Kidney tubule cell (primary cell): ENCODE data around the gene PFKFB2.

Source experiments
- DNase-seq: peaks from one replicate; pipeline ENCODE4 v3.0.0-alpha.2; 2018; ENCODE audit warnings: low spot score

Gene PFKFB2

DNA sequence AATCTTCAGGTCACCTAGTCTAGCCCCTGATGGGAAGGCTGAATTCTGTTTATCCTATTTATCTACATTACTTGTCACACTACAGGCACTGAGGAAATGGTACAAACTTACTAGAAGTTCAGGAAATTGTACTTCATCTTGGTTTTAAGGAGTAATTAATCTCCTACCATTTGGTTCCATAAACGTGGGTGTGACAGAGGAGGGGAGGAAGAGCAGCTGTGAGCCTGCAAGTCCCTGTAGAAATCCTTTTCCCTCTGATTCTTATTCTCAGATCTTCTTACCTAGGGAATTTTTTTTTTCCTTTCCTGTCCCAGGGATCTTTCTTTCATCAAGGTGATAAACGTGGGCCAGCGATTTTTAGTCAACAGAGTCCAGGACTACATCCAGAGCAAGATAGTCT, 14.1 kb downstream of the PFKFB2 start:
- DNase-seq = no peak

DNA sequence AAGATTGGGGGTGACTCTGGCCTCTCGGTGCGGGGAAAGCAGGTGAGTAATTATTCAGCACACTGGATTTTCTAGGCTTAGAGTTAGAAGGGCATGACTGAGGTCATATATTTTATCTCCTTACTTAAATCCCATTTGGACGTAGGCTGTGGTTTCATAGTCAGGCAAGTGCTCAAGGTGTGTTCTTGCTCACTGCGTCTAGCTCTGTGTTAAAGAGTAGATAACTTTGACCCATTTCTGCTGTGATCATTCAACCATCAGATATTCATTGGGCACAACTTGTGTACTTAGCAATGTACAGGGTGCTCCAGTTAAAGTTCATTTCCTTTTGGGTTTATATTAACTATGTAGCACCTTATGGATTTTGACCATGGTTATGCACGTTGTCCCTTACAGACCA, 14.6 kb downstream of the PFKFB2 start:
- peak; percentile 54 for DNase-seq

- DNase-seq = no peak
Measured at GRCh38 chr1:207069061-207069460, 16.0 kb downstream of the PFKFB2 start.

GRCh38 chr1:207069858-207070506, 16.9 kb downstream of the PFKFB2 start:
- no peak for DNase-seq

GRCh38 chr1:207070811-207071210, 17.7 kb downstream of the PFKFB2 start:
- no peak for DNase-seq

DNA sequence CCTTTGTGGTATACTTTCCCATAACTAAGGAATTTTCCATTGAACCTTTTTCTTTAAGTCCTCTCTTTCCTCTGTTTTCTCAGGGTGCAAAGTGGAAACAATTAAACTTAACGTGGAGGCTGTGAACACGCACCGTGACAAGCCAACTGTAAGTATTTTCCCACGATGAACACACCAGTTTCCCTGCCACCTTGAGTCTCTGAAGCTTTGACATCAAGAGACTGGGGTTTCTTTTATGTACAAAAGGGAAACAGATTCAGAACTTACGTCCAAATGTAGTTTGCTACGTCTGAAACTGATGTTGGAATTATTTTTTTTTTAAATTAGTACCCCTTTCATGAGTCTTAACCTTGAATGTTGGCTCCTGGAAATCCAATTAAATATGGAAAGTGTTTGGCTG, 18.4 kb downstream of the PFKFB2 start:
- no peak for DNase-seq

DNA sequence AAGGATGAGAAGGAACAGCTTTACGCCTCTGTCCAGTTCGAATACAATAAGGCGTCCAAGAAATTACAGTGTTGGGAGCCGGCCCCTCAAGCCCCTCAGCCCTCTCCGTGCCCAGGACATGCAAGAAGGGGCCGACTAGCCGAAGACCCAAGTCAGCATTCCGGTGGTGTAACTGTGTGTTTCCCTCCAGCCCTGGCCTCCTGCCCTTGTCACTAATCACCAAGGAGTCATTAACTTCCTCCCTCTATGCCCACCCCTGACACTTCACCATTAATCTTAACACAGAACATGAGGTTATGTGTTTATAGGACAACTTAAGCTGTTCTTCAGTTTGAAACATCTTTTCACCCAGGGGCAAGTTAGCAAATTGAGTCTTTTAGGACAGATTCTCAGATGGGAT, 19.2 kb downstream of the PFKFB2 start:
- no peak for DNase-seq

DNA sequence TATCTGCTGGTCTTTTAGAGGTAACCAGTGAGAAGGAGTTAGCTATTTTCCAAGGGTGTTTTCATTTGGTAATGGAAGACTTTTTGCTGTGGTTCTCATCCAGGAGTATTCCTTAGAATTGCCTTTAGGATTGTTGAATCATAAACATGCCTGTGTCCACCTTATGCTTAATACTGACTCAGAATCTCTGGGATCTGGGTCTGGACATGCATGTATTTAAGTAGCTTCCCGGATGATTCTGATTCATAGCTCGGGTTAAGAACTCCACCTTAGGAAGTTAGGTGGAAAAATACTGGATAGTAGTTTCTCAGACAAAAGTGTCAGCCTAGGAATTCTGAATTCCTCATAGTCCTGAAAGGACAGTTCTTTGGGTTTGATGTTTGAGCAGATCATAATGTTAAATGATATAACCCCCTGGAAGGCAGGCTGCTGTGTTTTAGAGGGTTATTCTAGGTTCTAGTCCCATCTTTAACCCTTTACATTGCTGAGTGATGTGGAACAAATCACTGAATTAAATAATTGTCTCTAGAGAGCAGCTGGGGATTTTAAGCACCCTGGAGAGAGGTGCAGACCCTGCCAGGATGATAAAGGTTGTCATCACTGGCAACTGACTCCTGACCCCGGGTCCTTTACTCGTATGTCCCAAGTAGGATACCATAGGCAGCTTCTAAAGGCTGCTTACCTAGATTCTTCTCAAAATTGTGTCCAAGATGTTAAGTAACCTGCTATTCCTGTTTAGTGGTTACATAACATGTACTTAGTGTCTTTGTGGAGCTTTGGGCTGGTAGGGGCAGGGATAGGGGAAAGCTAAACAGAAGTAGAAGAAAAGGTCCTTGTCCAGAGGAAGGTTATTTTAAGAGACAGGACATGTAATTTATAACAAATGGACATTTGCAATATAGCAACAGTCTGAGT, 21.1 kb downstream of the PFKFB2 start:
- DNase-seq = peak; percentile 49

- DNase-seq = no peak
Measured at GRCh38 chr1:207076181-207076955, 23.3 kb downstream of the PFKFB2 start.

DNA sequence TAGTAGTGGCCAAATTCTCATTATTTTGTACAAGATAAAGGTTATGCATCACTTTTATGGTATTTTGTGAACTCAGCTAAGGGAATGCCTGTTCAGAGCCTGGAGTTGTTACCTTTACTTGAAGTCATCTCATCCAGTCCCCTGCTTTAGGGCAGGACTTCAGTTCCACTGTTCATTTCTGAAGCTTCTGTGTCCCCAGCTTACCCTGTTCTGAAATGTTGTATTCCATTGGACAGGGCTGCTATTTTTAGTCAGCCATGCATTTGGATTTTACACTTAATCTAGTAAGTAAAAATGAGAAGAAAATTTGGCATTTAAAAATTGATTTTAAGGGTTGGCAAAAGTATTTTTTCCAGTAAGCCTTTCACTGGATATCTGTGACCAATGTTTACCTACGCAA, 23.9 kb downstream of the PFKFB2 start:
- no peak for DNase-seq

GRCh38 chr1:207077470-207078377, 24.6 kb downstream of the PFKFB2 start:
- peak; percentile 78 for DNase-seq

DNA sequence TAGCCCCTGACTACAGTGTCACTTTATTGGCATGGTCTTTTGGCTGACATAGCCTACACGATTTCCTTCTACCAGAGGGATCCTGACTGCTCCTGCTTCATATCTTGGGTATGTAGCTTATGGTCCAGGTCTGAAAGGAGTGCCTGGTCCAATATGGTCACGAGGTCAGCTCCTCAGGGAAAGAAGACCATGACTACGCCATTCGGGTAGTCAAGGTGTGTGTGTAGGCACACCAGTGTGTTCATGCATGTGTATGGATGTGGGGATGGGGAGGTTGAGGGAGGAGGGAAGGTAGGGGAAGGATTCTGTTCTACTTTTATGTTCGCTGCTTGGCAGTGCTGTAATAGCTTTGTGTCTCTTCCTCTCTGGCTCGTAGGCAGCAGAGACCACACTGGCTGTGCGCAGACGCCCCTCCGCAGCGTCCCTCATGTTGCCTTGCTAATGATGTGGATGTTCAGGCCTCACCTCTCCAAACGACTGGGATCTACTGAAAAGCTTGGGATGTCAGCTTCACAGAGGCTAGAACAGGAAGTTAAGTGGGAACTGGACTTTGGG, 25.6 kb downstream of the PFKFB2 start:
- no peak for DNase-seq

- DNase-seq = peak; percentile 49
Measured at GRCh38 chr1:207079706-207080241, 26.7 kb downstream of the PFKFB2 start.

- no peak for DNase-seq
Measured at GRCh38 chr1:207081088-207081487, 28.0 kb downstream of the PFKFB2 start.

- DNase-seq = no peak
Measured at GRCh38 chr1:207081806-207082205, 28.7 kb downstream of the PFKFB2 start.

DNA sequence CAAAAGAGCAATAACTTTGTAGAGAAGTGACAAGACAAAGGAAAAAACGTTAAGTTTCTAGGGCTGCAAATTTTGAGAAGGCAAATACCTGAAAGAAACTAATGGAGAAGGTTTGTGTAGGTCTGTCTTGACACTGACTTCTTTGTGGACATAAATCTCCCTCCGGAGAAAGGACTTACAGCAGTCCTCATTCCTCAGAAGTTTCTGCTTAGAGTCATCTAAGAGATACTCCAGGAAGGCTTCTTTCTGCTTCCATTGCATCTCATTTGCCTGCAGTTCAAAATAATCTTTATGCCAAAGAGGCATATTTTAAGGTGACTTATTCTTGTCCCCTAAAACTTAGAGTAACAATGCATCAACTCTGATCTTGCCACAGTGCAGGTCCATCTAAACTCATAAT, 31.2 kb downstream of the PFKFB2 start:
- no peak for DNase-seq

GRCh38 chr1:207084701-207085180, 31.7 kb downstream of the PFKFB2 start:
- peak; percentile 68 for DNase-seq

DNA sequence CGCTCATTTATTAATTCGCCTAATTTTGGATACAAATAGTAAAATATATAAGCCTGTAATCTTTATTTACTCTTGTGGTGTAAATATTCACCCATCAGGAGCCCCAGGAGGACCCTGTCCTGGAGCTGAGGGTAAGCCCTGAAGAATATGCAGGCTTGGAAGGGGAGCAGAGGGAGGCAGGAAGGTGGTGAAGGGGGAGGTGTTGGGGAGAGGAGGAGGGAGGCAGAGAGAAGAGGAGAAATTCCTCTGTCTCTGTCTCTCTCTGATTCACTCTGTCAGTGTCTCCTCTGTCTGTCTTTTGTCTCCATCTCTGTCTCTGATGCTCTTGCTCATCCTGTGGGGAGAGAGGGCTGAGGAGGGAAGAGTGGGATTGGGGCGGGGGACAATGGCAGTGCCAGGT, 32.8 kb downstream of the PFKFB2 start:
- peak; percentile 2 for DNase-seq

- peak; percentile 5 for DNase-seq
Measured at GRCh38 chr1:207088161-207088560, 35.1 kb downstream of the PFKFB2 start.

DNA sequence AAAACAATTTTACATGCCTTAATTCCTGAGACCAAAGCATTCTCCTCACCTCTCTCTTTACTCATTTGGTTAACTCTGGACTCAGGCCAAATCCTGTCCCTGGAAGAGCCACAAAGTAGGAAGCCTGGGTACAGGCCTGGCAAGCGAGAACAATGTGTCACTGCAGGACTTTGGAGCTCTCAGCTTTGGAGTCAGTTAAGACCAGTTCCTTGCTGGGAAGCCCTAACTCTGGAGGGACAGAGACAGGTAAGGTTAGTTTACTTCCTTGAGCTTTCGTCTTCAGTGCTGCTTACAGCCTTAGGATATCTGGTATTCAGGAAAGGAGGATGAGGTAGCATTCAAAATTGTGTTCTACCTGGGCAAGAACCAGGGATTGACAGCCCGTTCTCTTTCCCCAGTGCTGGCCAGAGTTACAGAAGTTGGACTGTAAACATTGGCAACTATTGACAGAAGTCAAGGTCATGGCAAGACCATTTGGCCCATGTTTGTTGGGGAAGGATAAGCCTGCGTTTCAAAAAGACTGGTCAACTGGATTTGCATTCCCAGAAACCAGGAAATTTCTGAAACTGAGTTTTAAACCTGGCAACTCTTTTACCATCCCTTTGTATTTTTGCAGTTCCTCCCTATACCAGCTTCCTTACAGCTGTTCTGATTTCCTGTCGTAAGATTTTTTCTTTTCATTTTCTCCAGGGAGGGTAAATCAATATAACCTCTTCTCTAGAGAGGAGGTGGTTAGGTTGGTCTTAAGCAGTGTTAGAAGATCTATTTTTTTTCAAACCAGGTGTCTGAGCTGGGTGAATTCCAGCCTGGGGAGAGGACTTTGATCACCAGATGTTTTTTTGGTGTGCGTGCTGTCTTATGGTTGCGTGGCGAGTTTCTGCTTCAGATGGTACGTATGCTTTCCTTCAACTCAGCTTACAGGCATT, 35.9 kb downstream of the PFKFB2 start, which contains the start of gene C4BPB:
TSS of gene C4BPB (plus strand) at position 160 of the 926 bp plus-strand sequence. CDS start at position 832, 672 bp downstream.
- peak; percentile 67 for DNase-seq
